Measurements from ENCODE around the gene POTEE. TPM values are rescaled to one million over a fixed set of nuclear protein-coding genes. Genes with fewer than 3 reads are reported as not detected.
"Not testable (repeated sequence)": the region's sequence is repeated elsewhere in the genome, so short reads cannot be mapped to it uniquely, and the experiment has no call there.

The POTEE gene
- under 1 TPM in 3 of 4 donors, not detected in 1; 0.07 to 0.35 (median 0.30) TPM for polyA plus RNA-seq (ENCODE audit: insufficient read length in 4 of 4)

DNA sequence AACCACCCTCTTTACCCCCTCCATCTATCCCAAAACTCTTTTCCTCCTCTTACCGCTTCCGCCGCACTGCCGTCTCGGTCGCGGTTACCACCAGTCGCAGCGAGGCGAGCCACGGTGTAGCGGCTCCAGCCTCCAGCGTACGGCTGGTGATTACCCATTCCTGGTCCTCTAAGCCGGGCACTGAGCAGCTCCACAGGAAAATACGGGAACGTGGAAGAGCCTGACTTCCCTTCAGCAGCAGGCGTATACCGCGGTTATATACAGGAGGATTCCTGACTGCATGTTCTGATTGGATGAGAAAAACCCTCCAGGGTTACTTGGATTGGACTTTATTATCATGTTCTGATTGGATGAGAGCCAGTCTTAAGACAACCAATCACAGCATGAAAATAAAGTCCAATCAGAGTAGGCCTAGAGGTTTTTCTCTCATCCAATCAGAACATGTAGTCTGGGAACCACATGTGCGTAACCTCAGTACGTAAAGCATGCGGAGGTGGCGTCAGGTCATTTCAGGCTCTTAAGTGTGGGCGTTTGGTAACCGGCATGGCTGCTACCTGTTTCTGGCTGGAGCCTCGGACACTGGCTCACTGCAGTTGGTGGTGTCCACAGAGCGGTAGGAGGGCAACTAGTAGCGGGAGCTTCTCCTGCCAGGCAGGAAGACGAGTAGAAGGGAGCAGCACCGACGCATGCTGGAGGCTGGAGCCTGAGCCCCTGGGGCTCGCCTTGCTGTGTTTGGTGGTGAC lies at the start of gene POTEE:
Gene POTEE (plus strand): TSS at position 507 of the 743 bp plus-strand sequence. CDS start 8,867 bp downstream, outside the sequence.
- not testable (repeated sequence) for DNase-seq (ENCODE audit: low read depth in 4 of 4, low spot score in 2 of 4)

DNA sequence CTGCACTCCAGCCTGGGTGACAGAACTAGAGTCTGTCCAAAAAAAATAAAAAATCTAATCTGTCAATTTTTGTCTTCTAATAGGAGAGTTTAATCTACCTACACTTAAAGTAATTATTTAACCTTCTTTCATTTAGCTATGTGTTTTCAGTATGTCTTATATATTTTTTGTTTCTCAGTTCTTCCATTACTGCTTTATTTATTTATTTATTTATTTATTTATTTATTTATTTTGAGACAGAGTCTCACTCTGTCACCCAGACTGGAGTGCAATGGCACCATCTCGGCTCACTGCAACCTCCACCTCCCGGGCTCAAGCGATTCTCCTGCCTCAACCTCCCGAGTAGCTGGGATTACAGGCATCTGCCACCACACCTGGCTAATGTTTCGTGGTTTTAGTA lies 43.8 kb upstream of the POTEE start:
- DNase-seq (ENCODE audit: low read depth in 4 of 4, low spot score in 2 of 4): not testable (repeated sequence)

DNA sequence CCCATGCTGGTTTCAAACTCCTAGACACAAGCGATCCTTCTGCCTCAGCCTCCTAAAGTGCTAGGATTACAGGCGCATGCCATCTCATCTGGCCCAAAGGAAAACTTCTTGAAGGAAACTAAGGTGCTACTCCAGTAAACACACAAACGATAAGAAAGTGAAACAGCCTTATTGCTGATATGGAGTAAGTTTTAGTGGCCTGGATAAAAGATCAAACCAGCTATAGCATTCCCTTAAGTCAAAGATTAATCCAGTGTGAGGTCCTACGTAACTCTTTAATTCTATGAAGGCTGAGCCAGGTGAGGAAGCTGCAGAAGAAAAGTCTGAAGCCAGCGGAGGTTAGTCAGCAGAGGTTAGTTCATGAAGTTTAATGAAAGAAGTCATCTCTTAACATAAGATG lies 40.8 kb upstream of the POTEE start:
- DNase-seq (ENCODE audit: low read depth in 4 of 4, low spot score in 2 of 4): no peak

DNA sequence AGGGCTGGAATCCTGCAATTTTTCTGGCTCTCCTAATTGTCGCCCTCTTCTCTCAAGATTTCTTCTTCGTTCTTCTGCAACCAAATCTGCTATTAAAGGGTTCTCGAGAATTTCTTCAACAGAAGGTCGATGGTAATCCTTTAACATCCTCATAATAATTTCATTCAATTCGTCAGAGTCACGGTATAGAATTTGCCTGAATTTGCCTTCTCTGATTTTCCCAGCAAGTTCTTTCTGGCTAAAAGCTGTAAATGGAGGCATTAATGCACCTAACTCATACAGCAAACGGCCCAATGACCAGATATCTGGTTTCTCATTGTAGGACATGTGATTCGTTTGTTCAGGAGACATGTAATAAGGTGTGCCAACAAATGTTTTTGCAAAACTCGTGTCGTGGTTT lies 31.3 kb upstream of the POTEE start:
- not testable (repeated sequence) for DNase-seq (ENCODE audit: low read depth in 4 of 4, low spot score in 2 of 4)

DNA sequence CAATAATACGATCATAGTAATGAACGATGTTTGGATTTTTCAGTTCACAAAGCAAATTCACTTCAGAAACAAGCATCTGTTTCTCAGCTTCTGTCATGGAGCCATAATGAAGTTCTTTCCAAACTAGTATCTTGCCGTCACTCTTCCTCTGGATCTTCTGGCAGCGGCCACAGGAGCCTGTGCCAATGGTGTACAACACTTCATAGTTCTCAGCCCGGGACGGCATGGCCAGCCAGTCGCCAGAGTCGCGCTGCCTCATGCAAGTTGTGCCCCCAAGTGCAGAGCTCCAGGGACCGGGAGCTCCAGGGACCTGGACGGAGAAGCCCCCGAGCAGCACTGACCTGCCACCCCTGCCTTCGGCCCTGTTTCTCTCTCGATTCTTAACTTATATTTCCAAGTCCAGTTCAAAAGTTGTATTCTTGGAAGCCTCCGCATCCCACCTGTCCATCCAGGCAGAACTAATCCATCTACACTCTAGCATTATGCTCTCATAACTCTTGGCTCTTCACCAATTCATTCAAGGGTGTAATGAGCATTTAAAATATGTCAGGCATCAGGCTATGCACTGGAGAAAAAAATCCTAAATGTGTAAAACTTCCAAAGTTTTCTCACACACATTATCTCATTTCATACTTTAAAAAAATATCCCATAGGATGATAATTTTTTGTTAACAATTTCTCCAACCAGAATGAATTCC lies 30.5 kb upstream of the POTEE start:
- DNase-seq (ENCODE audit: low read depth in 4 of 4, low spot score in 2 of 4): peak in 1 of 4 donors; percentile 7

DNA sequence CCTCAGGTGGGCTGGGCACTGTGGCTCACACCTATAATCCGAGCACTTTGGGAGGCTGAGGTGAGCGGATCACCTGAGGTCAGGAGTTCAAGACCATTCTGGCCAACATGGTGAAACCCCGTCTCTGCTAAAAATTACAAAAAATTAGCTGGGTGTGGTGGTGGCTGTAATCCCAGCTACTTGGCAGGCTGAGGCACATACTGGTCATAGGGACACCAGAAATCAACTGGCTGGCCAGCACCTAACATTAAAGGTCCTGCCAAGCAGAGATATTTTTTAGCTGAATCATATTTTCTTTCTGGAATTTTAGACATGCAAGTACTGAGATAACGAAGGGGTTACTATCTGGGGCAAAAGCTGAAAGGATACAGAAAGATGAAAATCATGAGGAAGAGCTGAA lies 27.9 kb upstream of the POTEE start:
- not testable (repeated sequence) for DNase-seq (ENCODE audit: low read depth in 4 of 4, low spot score in 2 of 4)

DNA sequence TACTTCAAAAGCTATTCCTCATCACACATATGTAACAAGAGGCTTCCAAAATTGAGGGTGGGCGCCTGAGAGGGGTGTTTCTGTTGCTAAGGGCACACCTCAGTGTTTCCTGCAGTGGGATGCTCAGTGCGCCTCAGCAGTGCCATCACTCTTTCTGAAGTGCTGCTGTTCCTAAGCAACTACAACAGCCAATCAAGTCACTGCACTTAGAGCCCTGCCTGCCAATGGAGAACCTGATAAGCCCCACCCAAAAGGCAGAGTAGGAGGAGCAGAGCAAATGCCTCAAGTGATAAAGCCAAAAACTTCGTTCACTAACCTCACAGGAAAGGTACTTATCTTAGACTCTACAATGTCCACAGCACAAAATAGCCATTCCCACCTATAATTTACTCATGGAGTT lies 15.9 kb upstream of the POTEE start:
- DNase-seq (ENCODE audit: low read depth in 4 of 4, low spot score in 2 of 4): not testable (repeated sequence)

DNA sequence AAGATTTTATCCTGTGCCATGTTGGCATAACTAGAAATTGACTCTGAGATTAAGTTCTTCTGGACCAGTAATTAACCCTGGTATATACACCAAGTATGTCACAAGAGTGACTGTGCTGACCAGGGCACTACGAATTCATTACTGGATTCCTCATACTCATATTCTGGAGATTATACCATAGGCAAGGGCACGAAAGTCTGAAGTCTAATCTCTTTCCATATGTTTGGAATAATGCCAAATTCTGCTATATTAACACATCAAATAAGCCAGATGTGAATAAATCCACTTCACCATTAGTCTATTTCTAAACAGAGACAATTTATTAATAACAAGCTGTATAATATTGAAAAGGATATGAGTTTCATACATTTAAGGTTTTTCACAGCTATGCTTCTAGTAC lies 13.2 kb upstream of the POTEE start:
- DNase-seq (ENCODE audit: low read depth in 4 of 4, low spot score in 2 of 4): not testable (repeated sequence)

DNA sequence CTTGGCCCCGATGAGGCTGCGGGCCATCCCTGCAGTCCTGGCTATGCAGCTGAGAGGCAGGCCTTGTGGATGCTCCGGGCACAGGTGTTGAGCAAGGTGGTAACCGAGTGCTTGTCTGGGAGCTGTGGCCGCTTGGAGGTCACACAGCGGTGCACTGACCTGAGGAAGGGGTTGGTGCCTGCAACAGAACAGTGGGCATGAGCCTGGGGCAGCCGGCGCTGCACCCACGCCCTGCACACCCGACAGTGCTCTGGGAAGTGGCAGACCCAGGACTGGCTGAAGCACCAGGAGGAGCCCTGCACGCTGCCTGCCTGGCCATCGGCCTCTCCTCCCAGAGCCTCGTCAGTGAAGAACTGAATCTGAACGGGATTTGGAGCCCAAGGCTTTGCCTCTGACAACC lies 8.2 kb upstream of the POTEE start:
- DNase-seq (ENCODE audit: low read depth in 4 of 4, low spot score in 2 of 4): no peak

DNA sequence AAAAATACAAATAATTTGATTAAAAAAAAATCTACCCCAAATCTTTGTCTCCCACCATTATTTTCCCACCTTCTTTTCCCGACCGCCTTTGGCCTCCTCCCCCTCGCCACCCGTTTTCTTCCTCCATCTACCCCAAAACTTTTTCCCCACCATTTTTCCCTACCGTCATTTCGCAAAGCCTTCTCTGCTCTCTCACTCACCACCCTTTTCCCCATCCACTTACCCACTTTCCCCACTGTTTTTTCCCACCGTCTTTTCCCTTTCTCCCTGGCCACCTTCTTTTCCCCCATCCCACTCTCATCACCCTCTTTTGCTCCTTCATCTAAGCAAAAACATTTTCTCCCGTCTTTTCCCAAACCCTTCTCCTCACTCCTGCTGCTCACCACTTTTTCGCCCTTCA lies 1.5 kb upstream of the POTEE start:
- DNase-seq (ENCODE audit: low read depth in 4 of 4, low spot score in 2 of 4): not testable (repeated sequence)

DNA sequence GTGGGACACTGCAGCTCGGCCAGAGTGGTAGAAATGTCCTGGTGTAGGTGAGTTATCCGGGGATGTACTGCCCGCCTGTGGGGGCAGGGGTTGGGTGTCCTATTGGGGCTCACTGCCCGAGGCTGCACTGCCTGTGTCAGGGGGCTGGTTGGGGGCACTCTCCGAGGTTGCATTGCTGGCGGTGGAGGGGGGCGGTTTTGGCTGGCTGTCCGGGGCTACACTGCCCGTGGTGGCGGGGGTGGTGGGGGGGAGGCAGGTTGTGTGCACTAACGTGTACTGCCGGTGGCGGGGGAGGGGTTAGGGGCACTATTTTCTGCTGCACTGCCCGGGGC lies 403 bp downstream of the POTEE start:
- DNase-seq (ENCODE audit: low read depth in 4 of 4, low spot score in 2 of 4): not testable (repeated sequence)

DNA sequence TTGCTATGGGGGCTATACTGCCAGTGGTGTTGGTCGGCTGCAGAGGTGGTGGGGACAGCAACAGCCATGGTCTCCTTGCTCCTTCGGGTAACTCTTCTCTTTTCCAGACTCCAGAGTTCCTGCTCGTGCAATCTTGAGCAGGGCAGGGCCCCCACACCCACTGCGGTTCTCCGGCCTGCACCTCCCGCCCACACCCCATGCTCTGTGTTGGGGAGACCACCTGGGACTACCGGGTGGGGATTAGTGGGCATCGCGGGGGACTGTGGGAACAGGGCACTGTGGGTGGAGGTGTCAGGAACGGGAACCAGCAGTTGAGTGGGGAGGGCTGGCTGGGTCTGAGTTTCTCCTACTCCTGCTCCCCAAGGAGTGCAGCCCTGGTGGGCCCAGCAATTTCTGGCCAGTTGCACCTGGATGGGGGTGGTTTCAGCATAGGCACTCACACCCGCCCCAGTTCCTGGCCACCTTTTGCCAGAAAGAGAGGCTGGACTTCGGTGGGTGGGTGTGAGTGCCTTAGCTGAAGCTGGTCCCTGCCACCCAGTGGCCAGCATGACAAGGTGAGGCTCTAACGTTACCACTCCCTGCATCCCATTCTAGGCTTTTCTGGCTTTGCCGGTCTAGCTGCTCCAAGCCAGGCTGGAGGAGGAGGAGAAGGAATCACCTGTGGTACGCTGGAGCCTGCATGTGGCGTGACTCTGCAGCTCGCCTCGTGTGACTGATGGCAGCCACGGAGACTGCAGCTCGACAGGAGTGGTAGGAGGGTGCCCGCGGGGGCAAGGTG lies 1.3 kb downstream of the POTEE start:
- DNase-seq (ENCODE audit: low read depth in 4 of 4, low spot score in 2 of 4): not testable (repeated sequence)

DNA sequence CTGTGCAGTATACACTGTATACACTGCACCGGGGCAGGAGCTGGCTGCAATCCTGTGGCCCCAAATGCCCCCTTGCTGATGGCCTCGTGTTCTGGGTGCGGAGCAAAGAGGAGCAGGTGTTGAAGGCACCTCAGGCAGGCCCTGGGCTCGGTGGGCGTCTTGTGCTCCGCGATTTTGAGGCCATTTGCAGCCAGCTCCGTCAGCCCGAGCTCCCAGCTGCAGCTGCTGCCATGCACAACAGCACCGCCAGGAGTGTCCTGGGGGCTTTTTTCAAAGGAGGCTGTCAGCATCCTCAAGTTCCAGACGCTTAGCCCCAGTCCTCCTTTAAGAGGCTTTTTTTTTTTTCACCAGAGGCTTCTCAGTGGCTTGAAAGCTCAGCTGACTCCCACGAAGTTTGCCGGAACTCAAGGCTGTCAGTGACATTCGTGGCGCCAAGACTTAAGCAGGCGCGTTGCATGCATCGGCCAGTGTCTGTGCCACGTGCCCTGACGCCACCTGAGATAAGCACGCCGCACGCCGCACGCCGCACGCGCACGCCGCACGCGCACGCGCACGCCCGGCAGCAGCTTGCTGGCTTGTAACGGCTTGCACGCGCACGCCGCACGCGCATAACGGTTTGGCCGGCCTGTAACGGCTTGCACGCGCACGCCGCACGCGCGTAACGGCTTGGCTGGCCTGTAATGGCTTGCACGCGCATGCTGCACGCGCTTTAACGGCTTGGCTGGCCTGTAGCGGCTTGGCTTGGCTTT lies 8.1 kb downstream of the POTEE start:
- DNase-seq (ENCODE audit: low read depth in 4 of 4, low spot score in 2 of 4): not testable (repeated sequence)

DNA sequence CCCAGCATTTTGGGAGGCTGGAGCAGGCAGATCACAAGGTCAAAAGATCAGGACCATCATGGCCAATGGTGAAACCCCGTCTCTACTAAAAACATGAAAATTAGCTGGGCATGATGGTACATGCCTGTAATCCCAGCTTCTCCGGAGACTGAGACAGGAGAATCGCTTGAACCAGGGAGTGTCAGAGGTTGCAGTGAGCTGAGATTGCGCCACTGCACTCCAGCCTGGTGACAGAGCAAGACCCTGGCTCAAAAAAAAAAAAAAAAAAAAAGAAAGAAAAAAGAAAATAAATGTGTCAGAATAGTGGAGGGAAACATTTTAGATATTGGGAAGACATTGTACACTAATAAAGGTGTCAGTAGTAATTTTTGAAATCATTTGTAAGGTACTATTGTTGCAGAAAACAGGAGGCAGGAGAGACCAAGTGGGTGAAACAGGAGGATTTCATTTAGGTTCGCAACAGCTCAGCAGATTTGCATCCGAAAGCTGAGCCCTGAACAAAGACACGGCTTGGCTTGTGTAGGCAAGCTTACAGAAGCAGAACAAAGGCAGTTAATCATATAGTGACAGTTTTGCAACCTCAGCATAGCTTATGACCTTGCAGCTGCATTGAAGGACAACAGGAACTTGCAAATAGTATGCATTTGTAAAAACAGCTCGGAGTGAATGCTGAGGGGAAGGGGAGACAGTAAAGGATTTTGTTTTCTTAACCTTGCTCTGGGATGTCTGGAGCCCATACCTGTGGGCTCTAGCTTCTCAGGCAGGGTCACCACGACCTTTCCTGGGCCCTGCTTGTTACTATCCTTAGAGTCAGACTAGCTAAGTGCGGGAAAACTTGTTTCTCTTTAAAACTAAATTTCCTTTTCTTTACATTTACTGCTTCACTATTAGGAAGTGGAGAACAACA lies 26.5 kb downstream of the POTEE start:
- DNase-seq (ENCODE audit: low read depth in 4 of 4, low spot score in 2 of 4): peak in 3 of 4 donors; percentile 19 to 41 (median 41)

Other genes with a start within 250 kb of the POTEE start
- 100 to 1,000 TPM; 111 to 128 (median 118) TPM for gene FAM168B, start 116.1 kb upstream of the POTEE start, polyA plus RNA-seq (ENCODE audit: insufficient read length in 4 of 4)
- gene PLEKHB2, start 104.2 kb upstream of the POTEE start, polyA plus RNA-seq (ENCODE audit: insufficient read length in 4 of 4): 10 to 100 TPM; 76.5 to 90.3 (median 83.7) TPM
- 1 to 10 TPM; 1.1 to 2.4 (median 1.7) TPM for gene RAB6D, start 154.6 kb downstream of the POTEE start, polyA plus RNA-seq (ENCODE audit: insufficient read length in 4 of 4)

Measured in left renal cortex interstitium (tissue), 4 donors.